Hematopoietic multipotent progenitor cell treated with erythropoietin and hydrocortisone succinate and interleukin-3 and kit ligand, for 15 days (in vitro differentiated cells): Measurements from ENCODE around the gene BMP4.

Experiments used
- DNase-seq: peaks from one replicate; pipeline ENCODE4 v3.0.0-alpha.2; 2015; ENCODE audit warnings: low spot score

BMP4 gene

GRCh38 chr14:53963320-53964227 is 6.9 kb upstream of the BMP4 start:
- no peak for DNase-seq

GRCh38 chr14:53962953-53963319 is 6.3 kb upstream of the BMP4 start:
- DNase-seq: no peak

- DNase-seq: no peak
Observed at GRCh38 chr14:53958628-53959027, 2.0 kb upstream of the BMP4 start.

GRCh38 chr14:53957739-53958138 is 1.1 kb upstream of the BMP4 start:
- no peak for DNase-seq

- DNase-seq: no peak
Observed at GRCh38 chr14:53955671-53956426, 776 bp downstream of the BMP4 start.

GRCh38 chr14:53955229-53955556 is 1.4 kb downstream of the BMP4 start:
- DNase-seq: no peak

- DNase-seq: no peak
Observed at GRCh38 chr14:53954551-53955228, 1.9 kb downstream of the BMP4 start.

GRCh38 chr14:53953828-53954550 is 2.6 kb downstream of the BMP4 start:
- DNase-seq: no peak

- DNase-seq: no peak
Observed at GRCh38 chr14:53953002-53953827, 3.4 kb downstream of the BMP4 start.

- no peak for DNase-seq
Observed at GRCh38 chr14:53952533-53952932, 4.1 kb downstream of the BMP4 start.

GRCh38 chr14:53951627-53952303 is 4.9 kb downstream of the BMP4 start:
- no peak for DNase-seq

GRCh38 chr14:53951243-53951626 is 5.4 kb downstream of the BMP4 start:
- DNase-seq: no peak

GRCh38 chr14:53950031-53950793 is 6.4 kb downstream of the BMP4 start:
- DNase-seq: no peak

GRCh38 chr14:53949201-53949600 is 7.4 kb downstream of the BMP4 start:
- DNase-seq: no peak

- no peak for DNase-seq
Observed at GRCh38 chr14:53948205-53948884, 8.3 kb downstream of the BMP4 start.

- DNase-seq: no peak
Observed at GRCh38 chr14:53947452-53948204, 9.0 kb downstream of the BMP4 start.

GRCh38 chr14:53947094-53947445 is 9.6 kb downstream of the BMP4 start:
- DNase-seq: no peak

GRCh38 chr14:53946404-53947093 is 10.1 kb downstream of the BMP4 start:
- DNase-seq: no peak
